ENCODE data around the gene MAML2. TPM values are rescaled to one million over a fixed set of nuclear protein-coding genes. Genes with fewer than 3 reads are reported as not detected.

MAML2 gene
- total and polyA plus RNA-seq, 8 donors: 2.4 to 11.8 (median 4.1) TPM

DNA sequence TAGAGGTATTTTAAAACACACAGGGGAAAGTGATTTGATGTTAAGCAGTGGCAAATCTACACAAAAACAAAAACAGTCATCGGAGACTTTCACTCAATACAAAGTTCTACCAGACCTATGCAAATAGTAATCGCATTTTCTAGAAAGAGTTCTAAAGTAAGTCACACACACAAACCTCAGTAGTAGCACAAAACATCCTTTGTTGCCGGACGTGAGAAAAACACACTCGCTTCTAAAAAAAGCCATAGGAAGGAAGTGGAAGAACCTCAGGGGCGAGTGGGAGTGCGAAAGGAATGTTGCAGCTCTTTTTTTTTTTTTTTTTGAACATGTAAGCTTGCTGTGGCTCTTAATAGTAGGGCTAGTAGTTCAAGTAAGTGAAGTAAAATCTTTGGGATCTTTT, 88.9 kb downstream of the MAML2 start:
- H3K4me1 ChIP-seq: peaks cover 0 to 21% (median 8%) of the 10 kb centered on the region in 3 donors
- TF ChIP-seq, protein P1, sequence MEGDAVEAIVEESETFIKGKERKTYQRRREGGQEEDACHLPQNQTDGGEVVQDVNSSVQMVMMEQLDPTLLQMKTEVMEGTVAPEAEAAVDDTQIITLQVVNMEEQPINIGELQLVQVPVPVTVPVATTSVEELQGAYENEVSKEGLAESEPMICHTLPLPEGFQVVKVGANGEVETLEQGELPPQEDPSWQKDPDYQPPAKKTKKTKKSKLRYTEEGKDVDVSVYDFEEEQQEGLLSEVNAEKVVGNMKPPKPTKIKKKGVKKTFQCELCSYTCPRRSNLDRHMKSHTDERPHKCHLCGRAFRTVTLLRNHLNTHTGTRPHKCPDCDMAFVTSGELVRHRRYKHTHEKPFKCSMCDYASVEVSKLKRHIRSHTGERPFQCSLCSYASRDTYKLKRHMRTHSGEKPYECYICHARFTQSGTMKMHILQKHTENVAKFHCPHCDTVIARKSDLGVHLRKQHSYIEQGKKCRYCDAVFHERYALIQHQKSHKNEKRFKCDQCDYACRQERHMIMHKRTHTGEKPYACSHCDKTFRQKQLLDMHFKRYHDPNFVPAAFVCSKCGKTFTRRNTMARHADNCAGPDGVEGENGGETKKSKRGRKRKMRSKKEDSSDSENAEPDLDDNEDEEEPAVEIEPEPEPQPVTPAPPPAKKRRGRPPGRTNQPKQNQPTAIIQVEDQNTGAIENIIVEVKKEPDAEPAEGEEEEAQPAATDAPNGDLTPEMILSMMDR (IDR thresholded peaks at IDR 0.05): no peak
- WGBS, 2 donors: 8 to 11% methylated on average over 7 of the region's 7 CpGs
- H3K9me3 ChIP-seq: no peaks in the 10 kb centered on the region
- ATAC-seq: peak in 3 of 4 donors; percentile 26 to 51 (median 31)
- FAIRE-seq: no peak
- no peak overlapping the region for H3K4me3 ChIP-seq
- H3K36me3 ChIP-seq: no peaks in the 10 kb centered on the region
- intact Hi-C loops (cut with DNase I): no loop called here
- no peaks in the 10 kb centered on the region for H3K27me3 ChIP-seq
- DNase-seq: no peak
- peak overlapping the region in 2 of 4 donors; percentile 4 to 47 for H3K27ac ChIP-seq

- H3K4me3 ChIP-seq: no peak overlapping the region
- peaks cover 4 to 10% (median 7%) of the 10 kb centered on the region in 3 donors for H3K4me1 ChIP-seq
- intact Hi-C loops (cut with DNase I): no loop called here
- WGBS, 2 donors: 17 to 28% methylated on average over 4 of the region's 4 CpGs
- DNase-seq: no peak
- no peaks in the 10 kb centered on the region for H3K9me3 ChIP-seq
- no peak for FAIRE-seq
- ATAC-seq: no peak
- H3K36me3 ChIP-seq: no peaks in the 10 kb centered on the region
- H3K27me3 ChIP-seq: no peaks in the 10 kb centered on the region
- TF ChIP-seq, protein P1 (IDR thresholded peaks at IDR 0.05): no peak
- peak overlapping the region in 1 of 4 donors; percentile 18 for H3K27ac ChIP-seq
These were observed 96.1 kb downstream of the MAML2 start for GRCh38 chr11:96246718-96247552.

- Histone ChIP-seq H3K36me3 (no peaks in the 10 kb centered on the region), H3K27ac (peak overlapping the region; percentile 9 to 88 (median 78)), H3K4me3 (peak overlapping the region; percentile 2 to 44 (median 16)), H3K9me3 (no peaks in the 10 kb centered on the region), H3K4me1 (peaks cover 4 to 12% (median 7%) of the 10 kb centered on the region in 3 donors), H3K27me3 (no peaks in the 10 kb centered on the region)
- TF ChIP-seq, protein P1 (IDR thresholded peaks at IDR 0.05): no peak
- DNase-seq: peak; percentile 84 to 93 (median 90)
- intact Hi-C loops (cut with DNase I): no loop called here
- 0 to 1% methylated on average over 19 of the region's 19 CpGs for WGBS, 2 donors
- FAIRE-seq: peak; percentile 96
- peak; percentile 99 to 100 (median 99) for ATAC-seq
These were observed 99.9 kb downstream of the MAML2 start for GRCh38 chr11:96242971-96243647.

DNA sequence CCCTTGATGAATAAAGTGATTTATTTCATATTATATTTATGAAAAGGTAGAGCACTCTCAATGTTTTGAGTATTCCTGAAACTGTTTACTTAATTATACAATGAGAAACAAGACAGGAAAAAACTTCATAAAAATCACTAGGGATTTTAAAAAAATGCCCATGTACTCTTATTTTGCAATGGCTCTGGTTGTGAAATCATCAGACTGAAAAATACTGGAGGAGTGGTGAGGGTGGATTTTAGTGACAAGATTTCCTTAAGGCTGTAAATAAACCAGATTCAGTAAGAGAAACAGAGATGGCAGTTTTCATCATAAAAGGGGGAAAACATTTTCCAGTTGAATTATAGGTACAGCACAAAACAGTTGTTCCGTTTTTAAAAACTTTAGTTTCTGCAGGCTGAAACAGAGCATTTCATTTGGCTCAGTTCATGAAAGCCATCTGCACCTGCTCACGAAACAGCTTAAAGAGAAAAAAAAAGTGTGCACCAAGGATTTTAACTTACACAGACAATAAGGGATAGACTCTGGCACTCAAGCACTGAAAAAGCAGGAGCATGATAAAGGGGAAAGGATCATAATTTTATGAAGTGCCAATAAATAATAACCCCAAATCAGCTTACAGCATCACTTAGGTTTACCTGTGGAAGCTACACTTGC, 100.7 kb downstream of the MAML2 start:
- FAIRE-seq (no peak), ATAC-seq (no peak), DNase-seq (no peak)
- H3K4me3 ChIP-seq: peak overlapping the region in 1 of 4 donors; percentile 44
- H3K27ac ChIP-seq: peak overlapping the region; percentile 9 to 88 (median 78)
- intact Hi-C loops (cut with DNase I): no loop called here
- 54 to 60% methylated on average over 2 of the region's 2 CpGs for WGBS, 2 donors
- H3K36me3 ChIP-seq: no peaks in the 10 kb centered on the region
- H3K4me1 ChIP-seq: peaks cover 4 to 12% (median 7%) of the 10 kb centered on the region in 3 donors
- TF ChIP-seq, protein P1 (IDR thresholded peaks at IDR 0.05): no peak
- H3K9me3 ChIP-seq: no peaks in the 10 kb centered on the region
- H3K27me3 ChIP-seq: no peaks in the 10 kb centered on the region

Data from pancreas (tissue), 10 donors.